CD4-positive, CD25-positive, alpha-beta regulatory T cell (primary cell): ENCODE measurements around the gene NXPH1. TPM values are rescaled to one million over a fixed set of nuclear protein-coding genes. Genes with fewer than 3 reads are reported as not detected.
A peak's percentile ranks its signal among the peaks of the same experiment; 100 is the strongest.

ENCODE experiments used
- ATAC-seq, 2 donors: fragments of 150-1000 bp; cut with Tn5 transposase; one replicate each; pipeline ENCODE4 v1.10.0; 2021; ENCODE audit warnings: low read depth in 2 of 2, moderate number of reproducible peaks in 2 of 2, moderate library complexity in 1 of 2
- DNase-seq, 3 donors: peaks; one replicate each; pipeline versions ENCODE4 v3.0.0 to v3.0.0-alpha.2; 2012 to 2022; ENCODE audit warnings: mixed read lengths in 1 of 3
- H3K27ac ChIP-seq: one replicate; pipeline ENCODE4 v1.7.0; 2013; ENCODE audit warnings: mild to moderate bottlenecking, low read length; ENCODE audit not compliant: insufficient read depth, poor library complexity, severe bottlenecking
- H3K27me3 ChIP-seq: one replicate; pipeline ENCODE4 v1.7.0; 2013; ENCODE audit warnings: low read length; ENCODE audit not compliant: control insufficient read depth, insufficient read depth
- H3K36me3 ChIP-seq: one replicate; pipeline ENCODE4 v1.7.0; 2013; ENCODE audit warnings: mild to moderate bottlenecking, low read length, moderate library complexity; ENCODE audit not compliant: control insufficient read depth, insufficient read depth
- H3K4me1 ChIP-seq: 2 replicates; pipeline ENCODE4 v1.7.0; 2013; ENCODE audit warnings: mild to moderate bottlenecking, low read length; ENCODE audit not compliant: insufficient read depth, control insufficient read depth, poor library complexity, severe bottlenecking
- H3K4me3 ChIP-seq: one replicate; pipeline ENCODE4 v1.7.0; 2013; ENCODE audit warnings: low read depth, mild to moderate bottlenecking, low read length, moderate library complexity
- H3K9me3 ChIP-seq, 2 experiments: 1 replicate in 1 of 2; 2 replicates in 1 of 2; pipeline ENCODE4 v1.7.0; 2013; ENCODE audit warnings: low read length in 2 of 2, mild to moderate bottlenecking in 1 of 2, moderate library complexity in 1 of 2; ENCODE audit not compliant: control insufficient read depth in 2 of 2
- H3K27ac Mint-ChIP-seq, 3 donors: one replicate each; pipeline ENCODE4 v1.8.0; 2020 to 2022; ENCODE audit warnings: mild to moderate bottlenecking in 3 of 3, mixed read lengths in 3 of 3, moderate library complexity in 2 of 3
- H3K27me3 Mint-ChIP-seq: one replicate; pipeline ENCODE4 v1.8.0; 2022; ENCODE audit warnings: mild to moderate bottlenecking, mixed read lengths
- H3K36me3 Mint-ChIP-seq: one replicate; pipeline ENCODE4 v1.8.0; 2020; ENCODE audit warnings: mixed read lengths
- H3K4me1 Mint-ChIP-seq, 4 donors: one replicate each; pipeline ENCODE4 v1.8.0; 2020 to 2022; ENCODE audit warnings: mixed read lengths in 4 of 4, mild to moderate bottlenecking in 1 of 4
- H3K4me3 Mint-ChIP-seq, 4 donors: one replicate each; pipeline ENCODE4 v1.8.0; 2020 to 2022; ENCODE audit warnings: mild to moderate bottlenecking in 4 of 4, mixed read lengths in 4 of 4, moderate library complexity in 3 of 4
- H3K9me3 Mint-ChIP-seq, 7 donors: one replicate each; pipeline ENCODE4 v1.8.0; 2020 to 2022; ENCODE audit warnings: mixed read lengths in 7 of 7, mild to moderate bottlenecking in 3 of 7, moderate library complexity in 2 of 7
- polyA plus RNA-seq, 4 donors: library from polyadenylated mRNA; unstranded; fragments of 300-500 nt; fragmentation: Illumina TruSeq; gene quantifications; one replicate each; pipeline ENCODE4 v1.2.3, GENCODE V29; 2021
- total RNA-seq: library from RNA; stranded (reverse); gene quantifications from one replicate; pipeline ENCODE4 v1.2.3, GENCODE V29; 2022

Gene NXPH1
- total and polyA plus RNA-seq, 5 donors from 2014 or later, result not detected

- ATAC-seq, result no peak
These were observed 41.9 kb upstream of the NXPH1 start for GRCh38 chr7:8391353-8392062.

GRCh38 chr7:8396294-8396693, 37.1 kb upstream of the NXPH1 start:
- Histone ChIP-seq H3K4me1 (no peaks in the 10 kb centered on the region), H3K27me3 (no peaks in the 10 kb centered on the region), H3K27ac (no peak overlapping the region), H3K9me3 (no peaks in the 10 kb centered on the region), H3K36me3 (no peaks in the 10 kb centered on the region), H3K4me3 (no peak overlapping the region)
- H3K4me3 Mint-ChIP-seq, result no peak overlapping the region
- H3K36me3 Mint-ChIP-seq, result no peaks in the 10 kb centered on the region
- peak overlapping the region in 1 of 3 donors; percentile 15 for H3K27ac Mint-ChIP-seq
- DNase-seq, result no peak
- peaks cover 17% of the 10 kb centered on the region for H3K27me3 Mint-ChIP-seq
- H3K4me1 Mint-ChIP-seq, result peaks cover 0 to 7% (median 2%) of the 10 kb centered on the region in 4 donors
- no peak for ATAC-seq
- peaks cover 0 to 5% (median 1%) of the 10 kb centered on the region in 7 donors for H3K9me3 Mint-ChIP-seq

More at GRCh38 chr7:8391353-8392062, 41.9 kb upstream of the NXPH1 start:
- Mint-ChIP-seq H3K36me3 (no peaks in the 10 kb centered on the region), H3K4me3 (no peak overlapping the region), H3K4me1 (peaks cover 5 to 22% (median 17%) of the 10 kb centered on the region in 4 donors), H3K27me3 (peaks cover 17% of the 10 kb centered on the region), H3K9me3 (peaks cover 0 to 5% (median under 1%) of the 10 kb centered on the region in 7 donors), H3K27ac (peak overlapping the region in 1 of 3 donors; percentile 17)
- peaks cover 17% of the 10 kb centered on the region for H3K4me1 ChIP-seq
- no peak for DNase-seq
- no peaks in the 10 kb centered on the region for H3K27me3 ChIP-seq
- peak overlapping the region; percentile 45 for H3K4me3 ChIP-seq
- H3K36me3 ChIP-seq, result no peaks in the 10 kb centered on the region
- H3K27ac ChIP-seq, result no peak overlapping the region
- no peaks in the 10 kb centered on the region for H3K9me3 ChIP-seq

GRCh38 chr7:8408871-8409270, 24.5 kb upstream of the NXPH1 start:
- Mint-ChIP-seq H3K27me3 (peaks cover 19% of the 10 kb centered on the region), H3K4me1 (no peaks in the 10 kb centered on the region), H3K36me3 (no peaks in the 10 kb centered on the region), H3K4me3 (no peak overlapping the region), H3K27ac (no peak overlapping the region), H3K9me3 (peaks cover 0 to 2% (median 0%) of the 10 kb centered on the region in 7 donors)
- Histone ChIP-seq H3K27ac (no peak overlapping the region), H3K9me3 (no peaks in the 10 kb centered on the region), H3K36me3 (no peaks in the 10 kb centered on the region), H3K4me1 (no peaks in the 10 kb centered on the region), H3K27me3 (no peaks in the 10 kb centered on the region), H3K4me3 (no peak overlapping the region)
- ATAC-seq (no peak), DNase-seq (no peak)

- Mint-ChIP-seq H3K9me3 (peaks cover 0 to 1% (median 0%) of the 10 kb centered on the region in 7 donors), H3K4me1 (no peaks in the 10 kb centered on the region), H3K36me3 (no peaks in the 10 kb centered on the region), H3K4me3 (no peak overlapping the region), H3K27me3 (peaks cover 19% of the 10 kb centered on the region), H3K27ac (no peak overlapping the region)
- Histone ChIP-seq H3K4me1 (no peaks in the 10 kb centered on the region), H3K27me3 (no peaks in the 10 kb centered on the region), H3K27ac (no peak overlapping the region), H3K4me3 (no peak overlapping the region), H3K36me3 (no peaks in the 10 kb centered on the region), H3K9me3 (no peaks in the 10 kb centered on the region)
- no peak for DNase-seq
- no peak for ATAC-seq
These were observed 22.3 kb upstream of the NXPH1 start for GRCh38 chr7:8411103-8411502.

DNA sequence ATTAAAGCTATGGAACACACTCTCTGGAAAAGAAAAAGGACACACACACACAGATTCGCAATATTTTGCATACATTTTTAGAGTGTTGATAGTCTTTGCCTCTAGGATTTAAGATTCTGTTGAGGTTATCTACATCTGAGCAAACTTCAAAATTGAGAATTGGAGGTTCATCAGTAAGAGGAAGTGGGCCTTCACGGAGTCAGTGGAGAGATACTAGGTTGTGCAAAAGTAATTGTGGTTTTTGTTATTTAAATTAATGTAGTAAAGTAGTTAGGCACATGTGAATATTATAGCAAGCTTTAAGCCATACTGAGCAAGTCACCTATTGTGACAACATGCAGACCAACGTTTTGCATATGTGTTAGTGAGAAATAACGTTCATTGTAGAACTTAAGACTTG, 19.8 kb upstream of the NXPH1 start:
- no peaks in the 10 kb centered on the region for H3K36me3 Mint-ChIP-seq
- peaks cover 14% of the 10 kb centered on the region for H3K27me3 Mint-ChIP-seq
- no peak for DNase-seq
- H3K27ac Mint-ChIP-seq, result no peak overlapping the region
- H3K9me3 Mint-ChIP-seq, result peaks cover 0 to 1% (median 0%) of the 10 kb centered on the region in 7 donors
- H3K36me3 ChIP-seq, result no peaks in the 10 kb centered on the region
- H3K4me1 Mint-ChIP-seq, result no peaks in the 10 kb centered on the region
- no peak overlapping the region for H3K4me3 Mint-ChIP-seq
- H3K27ac ChIP-seq, result no peak overlapping the region
- no peak for ATAC-seq
- no peaks in the 10 kb centered on the region for H3K27me3 ChIP-seq
- no peaks in the 10 kb centered on the region for H3K4me1 ChIP-seq
- no peaks in the 10 kb centered on the region for H3K9me3 ChIP-seq
- H3K4me3 ChIP-seq, result no peak overlapping the region

GRCh38 chr7:8418629-8419245, 14.7 kb upstream of the NXPH1 start:
- H3K36me3 Mint-ChIP-seq, result no peaks in the 10 kb centered on the region
- H3K27me3 Mint-ChIP-seq, result peaks cover 4% of the 10 kb centered on the region
- no peak overlapping the region for H3K4me3 ChIP-seq
- no peaks in the 10 kb centered on the region for H3K9me3 ChIP-seq
- no peaks in the 10 kb centered on the region for H3K4me1 ChIP-seq
- peaks cover 12% of the 10 kb centered on the region for H3K27me3 ChIP-seq
- no peak overlapping the region for H3K4me3 Mint-ChIP-seq
- no peak overlapping the region for H3K27ac Mint-ChIP-seq
- H3K4me1 Mint-ChIP-seq, result no peaks in the 10 kb centered on the region
- no peaks in the 10 kb centered on the region for H3K36me3 ChIP-seq
- no peak for ATAC-seq
- no peaks in the 10 kb centered on the region for H3K9me3 Mint-ChIP-seq
- H3K27ac ChIP-seq, result no peak overlapping the region
- peak; percentile 23 to 66 (median 32) for DNase-seq

- Histone ChIP-seq H3K9me3 (no peaks in the 10 kb centered on the region), H3K27me3 (peaks cover 21% of the 10 kb centered on the region)
- H3K27me3 Mint-ChIP-seq, result peaks cover 4% of the 10 kb centered on the region
These were observed 11.2 kb upstream of the NXPH1 start for GRCh38 chr7:8422177-8422576.

More at GRCh38 chr7:8422177-8422576, 11.2 kb upstream of the NXPH1 start:
- DNase-seq (no peak), ATAC-seq (no peak)
- no peak overlapping the region for H3K27ac Mint-ChIP-seq
- H3K27ac ChIP-seq, result no peak overlapping the region
- H3K9me3 Mint-ChIP-seq, result peaks cover 0 to 2% (median 0%) of the 10 kb centered on the region in 7 donors
- H3K4me1 ChIP-seq, result no peaks in the 10 kb centered on the region
- H3K4me3 Mint-ChIP-seq, result no peak overlapping the region
- no peaks in the 10 kb centered on the region for H3K36me3 Mint-ChIP-seq
- no peaks in the 10 kb centered on the region for H3K36me3 ChIP-seq
- H3K4me3 ChIP-seq, result no peak overlapping the region
- no peaks in the 10 kb centered on the region for H3K4me1 Mint-ChIP-seq
